DMS153 treated with DMSO at 0.1 percent for 48 hours (cell line): ENCODE results near the gene TSHZ2.

ENCODE experiments used
- DNase-seq: peaks from one replicate; lab custom pipeline; 2025; ENCODE audit not compliant: unreplicated experiment; lab: John Stamatoyannopoulos, UW

TSHZ2 gene

GRCh38 chr20:53332022-53332837 is 360.1 kb downstream of the TSHZ2 start:
- no peak for DNase-seq

- DNase-seq = no peak
Observed at GRCh38 chr20:53334861-53335260, 362.7 kb downstream of the TSHZ2 start.

- DNase-seq = no peak
Observed at GRCh38 chr20:53335555-53335954, 363.4 kb downstream of the TSHZ2 start.

- no peak for DNase-seq
Observed at GRCh38 chr20:53336892-53337291, 364.7 kb downstream of the TSHZ2 start.

GRCh38 chr20:53337390-53338101 is 365.4 kb downstream of the TSHZ2 start:
- no peak for DNase-seq

GRCh38 chr20:53338716-53339115 is 366.6 kb downstream of the TSHZ2 start:
- DNase-seq = no peak

GRCh38 chr20:53342429-53342828 is 370.3 kb downstream of the TSHZ2 start:
- DNase-seq = no peak

GRCh38 chr20:53343448-53343847 is 371.3 kb downstream of the TSHZ2 start:
- DNase-seq = peak; percentile 51

GRCh38 chr20:53344891-53345290 is 372.7 kb downstream of the TSHZ2 start:
- no peak for DNase-seq

GRCh38 chr20:53345536-53346334 is 373.6 kb downstream of the TSHZ2 start:
- DNase-seq = no peak

- DNase-seq = no peak
Observed at GRCh38 chr20:53346335-53346648, 374.1 kb downstream of the TSHZ2 start.

- no peak for DNase-seq
Observed at GRCh38 chr20:53349730-53350129, 377.6 kb downstream of the TSHZ2 start.

GRCh38 chr20:53352727-53353440 is 380.7 kb downstream of the TSHZ2 start:
- no peak for DNase-seq

- DNase-seq = no peak
Observed at GRCh38 chr20:53354314-53354713, 382.2 kb downstream of the TSHZ2 start.

- no peak for DNase-seq
Observed at GRCh38 chr20:53355790-53356189, 383.6 kb downstream of the TSHZ2 start.

GRCh38 chr20:53359425-53359824 is 387.3 kb downstream of the TSHZ2 start:
- no peak for DNase-seq

GRCh38 chr20:53360852-53361251 is 388.7 kb downstream of the TSHZ2 start:
- DNase-seq = no peak

GRCh38 chr20:53362736-53363135 is 390.6 kb downstream of the TSHZ2 start:
- no peak for DNase-seq

GRCh38 chr20:53364646-53365045 is 392.5 kb downstream of the TSHZ2 start:
- DNase-seq = no peak

GRCh38 chr20:53365076-53365475 is 392.9 kb downstream of the TSHZ2 start:
- DNase-seq = no peak

GRCh38 chr20:53365539-53366075 is 393.4 kb downstream of the TSHZ2 start:
- no peak for DNase-seq
